Uterus (tissue), 2 donors: ENCODE measurements around the gene FXR1.

Experiments
- CTCF ChIP-seq, 4 experiments: fragments of 200-600 bp in 2 of 4; fragments of 450-650 bp in 2 of 4; sonication (generic) in 2 of 4; IDR thresholded peaks; one replicate each; pipeline ENCODE4 v1.5.1; 2016 to 2019; ENCODE audit warnings: antibody characterized with exemption in 4 of 4, mild to moderate bottlenecking in 2 of 4, moderate library complexity in 1 of 4
- POLR2A ChIP-seq, 2 donors: fragments of 450-650 bp; IDR thresholded peaks; one replicate each; pipeline ENCODE4 v1.6.1; 2016; ENCODE audit warnings: antibody characterized with exemption in 2 of 2, mild to moderate bottlenecking in 1 of 2, moderate library complexity in 1 of 2

- TF ChIP-seq POLR2A (IDR thresholded peaks at IDR 0.05), result no peak
- TF ChIP-seq CTCF (IDR thresholded peaks at IDR 0.05), result no peak
These were observed 68.1 kb downstream of the FXR1 start for GRCh38 chr3:180980611-180981010.
